H1 (cell line): Measurements from ENCODE around the gene PCDHGB7. TPM values are rescaled to one million over a fixed set of nuclear protein-coding genes. Genes with fewer than 3 reads are reported as not detected.

Experiments used
- CTCF ChIA-PET: fragments of 300-600 bp; sonication (Branson Sonifier 250); formaldehyde crosslinking; loops from one replicate; lab custom pipeline; 2021; ENCODE audit not compliant: partially characterized antibody; lab: Charles Lee
- POLR2A ChIA-PET: fragments of 300-600 bp; sonication (Branson Sonifier 250); formaldehyde crosslinking; loops from one replicate; lab custom pipeline; 2021; ENCODE audit warnings: inconsistent platforms; ENCODE audit not compliant: partially characterized antibody; lab: Charles Lee
- DNase-seq, 2 experiments: peaks; one replicate each; pipeline versions ENCODE4 v3.0.0 to v3.0.0-alpha.2; 2010 to 2022; ENCODE audit warnings: low spot score in 2 of 2, low read depth in 1 of 2, mixed read lengths in 1 of 2
- FAIRE-seq: peaks from 2 replicates; lab custom pipeline; 2011; peaks lifted over from hg19 to GRCh38; lab: Jason Lieb, UNC
- H2AFZ ChIP-seq: 2 replicates; pipeline ENCODE4 v1.8.1; 2012; ENCODE audit warnings: low read length, inconsistent platforms
- H2AK5ac ChIP-seq: 2 replicates; pipeline ENCODE4 v1.6.1; 2013; ENCODE audit warnings: low read depth, low read length
- H2BK120ac ChIP-seq: replicated peaks from 2 replicates; pipeline ENCODE3; 2013; ENCODE audit warnings: low read depth, low read length, inconsistent platforms
- H2BK12ac ChIP-seq: 2 replicates; pipeline ENCODE4 v1.6.1; 2013; ENCODE audit warnings: low read depth, low read length
- H2BK15ac ChIP-seq: 2 replicates; pipeline ENCODE4 v1.6.1; 2013; ENCODE audit warnings: low read length
- H2BK20ac ChIP-seq: 2 replicates; pipeline ENCODE4 v1.6.1; 2013; ENCODE audit warnings: low read length
- H2BK5ac ChIP-seq: 2 replicates; pipeline ENCODE4 v1.6.1; 2013; ENCODE audit warnings: low read depth, low read length
- H3K14ac ChIP-seq: 2 replicates; pipeline ENCODE4 v1.6.1; 2013; ENCODE audit warnings: inconsistent platforms; ENCODE audit not compliant: insufficient read length
- H3K18ac ChIP-seq: 2 replicates; pipeline ENCODE4 v1.6.1; 2013; ENCODE audit warnings: low read length; ENCODE audit errors: extremely low read depth
- H3K23ac ChIP-seq: 2 replicates; pipeline ENCODE4 v1.6.1; 2013; ENCODE audit warnings: inconsistent platforms; ENCODE audit not compliant: insufficient read length
- H3K23me2 ChIP-seq: 2 replicates; pipeline ENCODE4 v1.6.1; 2013; ENCODE audit warnings: low read depth, low read length
- H3K27ac ChIP-seq: 2 replicates; pipeline ENCODE4 v1.6.1; 2011; ENCODE audit warnings: low read depth, low read length, inconsistent platforms
- H3K27me3 ChIP-seq, 4 experiments: replicated peaks in 1 of 4; 1 replicate in 1 of 4; 2 replicates in 3 of 4; pipeline versions ENCODE4 v1.6.1 to v1.8.1; 2011 to 2013; ENCODE audit warnings: low read length in 3 of 4, mild to moderate bottlenecking in 3 of 4, inconsistent platforms in 2 of 4, mixed read lengths in 2 of 4, moderate library complexity in 1 of 4; ENCODE audit not compliant: control insufficient read depth in 3 of 4, insufficient read depth in 3 of 4; ENCODE audit errors: extremely low read depth in 1 of 4
- H3K36me3 ChIP-seq, 4 experiments: 2 replicates each; pipeline versions ENCODE4 v1.6.1 to v1.8.1; 2011 to 2013; ENCODE audit warnings: mild to moderate bottlenecking in 4 of 4, low read length in 3 of 4, moderate library complexity in 2 of 4, control low read depth in 1 of 4, inconsistent platforms in 1 of 4; ENCODE audit not compliant: insufficient read depth in 4 of 4, control insufficient read depth in 2 of 4
- H3K4ac ChIP-seq: replicated peaks from 2 replicates; pipeline ENCODE3; 2013; ENCODE audit warnings: low read length, low read depth, mixed read lengths, inconsistent platforms; ENCODE audit not compliant: insufficient read length
- H3K4me1 ChIP-seq, 4 experiments: replicated peaks in 1 of 4; 1 replicate in 1 of 4; 2 replicates in 3 of 4; pipeline versions ENCODE4 v1.6.1 to v1.8.1; 2011 to 2013; ENCODE audit warnings: low read length in 3 of 4, inconsistent platforms in 2 of 4, mixed read lengths in 1 of 4; ENCODE audit not compliant: insufficient read depth in 4 of 4, control insufficient read depth in 3 of 4
- H3K4me2 ChIP-seq, 2 experiments: 2 replicates each; pipeline versions ENCODE4 v1.6.1 to v1.8.1; 2011 to 2013; ENCODE audit warnings: low read depth in 2 of 2, low read length in 2 of 2, control low read depth in 1 of 2, inconsistent platforms in 1 of 2, mild to moderate bottlenecking in 1 of 2; ENCODE audit not compliant: insufficient read depth in 1 of 2
- H3K4me3 ChIP-seq, 4 experiments: fragments of 200-600, 300-600 bp in 1 of 4; sonication (generic), shearing (Covaris generic), sonication (Bioruptor Twin) in 1 of 4; 2 replicates each; pipeline versions ENCODE4 v1.5.1 to v1.8.1; 2011 to 2016; ENCODE audit warnings: low read length in 4 of 4, low read depth in 3 of 4, control low read depth in 2 of 4, inconsistent platforms in 2 of 4, mild to moderate bottlenecking in 2 of 4, mixed read lengths in 1 of 4, moderate library complexity in 1 of 4; ENCODE audit not compliant: insufficient read depth in 2 of 4; ENCODE audit errors: extremely low read depth in 1 of 4
- H3K56ac ChIP-seq: replicated peaks from 2 replicates; pipeline ENCODE3; 2013; ENCODE audit warnings: low read depth, mild to moderate bottlenecking, mixed read lengths, low read length, inconsistent platforms; ENCODE audit not compliant: insufficient read length
- H3K79me1 ChIP-seq: 2 replicates; pipeline ENCODE4 v1.6.1; 2013; ENCODE audit warnings: low read depth, low read length, control low read depth
- H3K79me2 ChIP-seq, 2 experiments: 2 replicates each; pipeline versions ENCODE4 v1.6.1 to v1.8.1; 2012 to 2013; ENCODE audit warnings: low read length in 2 of 2, mild to moderate bottlenecking in 2 of 2, inconsistent platforms in 1 of 2; ENCODE audit not compliant: insufficient read depth in 2 of 2, control insufficient read depth in 1 of 2
- H3K9ac ChIP-seq, 4 experiments: replicated peaks in 1 of 4; 1 replicate in 1 of 4; 2 replicates in 3 of 4; pipeline versions ENCODE4 v1.6.1 to v1.8.1; 2011 to 2013; ENCODE audit warnings: low read depth in 3 of 4, low read length in 3 of 4, control low read depth in 2 of 4, mild to moderate bottlenecking in 2 of 4, moderate library complexity in 2 of 4, inconsistent platforms in 1 of 4; ENCODE audit errors: extremely low read depth in 1 of 4
- H3K9me3 ChIP-seq, 2 experiments: 2 replicates each; pipeline versions ENCODE4 v1.6.1 to v1.8.1; 2012 to 2013; ENCODE audit warnings: mild to moderate bottlenecking in 2 of 2, moderate library complexity in 2 of 2, control low read depth in 1 of 2, inconsistent platforms in 1 of 2, low read depth in 1 of 2, low read length in 1 of 2, mixed read lengths in 1 of 2; ENCODE audit not compliant: insufficient read depth in 2 of 2
- H4K20me1 ChIP-seq, 2 experiments: replicated peaks in 1 of 2; 2 replicates each; pipeline versions ENCODE3 to v1.8.1; 2011 to 2013; ENCODE audit warnings: inconsistent platforms in 2 of 2, low read length in 2 of 2, mild to moderate bottlenecking in 1 of 2; ENCODE audit not compliant: insufficient read depth in 2 of 2, control insufficient read depth in 1 of 2
- H4K5ac ChIP-seq: 2 replicates; pipeline ENCODE4 v1.6.1; 2013; ENCODE audit warnings: low read length, low read depth, mixed read lengths, inconsistent platforms; ENCODE audit not compliant: insufficient read length
- H4K8ac ChIP-seq: 2 replicates; pipeline ENCODE4 v1.8.0; 2013; ENCODE audit warnings: mild to moderate bottlenecking, moderate library complexity, low read length, inconsistent platforms; ENCODE audit not compliant: insufficient read depth; ENCODE audit errors: extremely low read depth
- H4K91ac ChIP-seq: replicated peaks from 2 replicates; pipeline ENCODE3; 2013; ENCODE audit warnings: low read length, mixed read lengths, inconsistent platforms; ENCODE audit not compliant: insufficient read length
- ASH2L ChIP-seq: fragments of 200-600, 300-600 bp; sonication (generic); IDR thresholded peaks from one replicate; pipeline ENCODE4 v1.7.1; 2017; ENCODE audit warnings: low read length
- CTBP2 ChIP-seq: IDR thresholded peaks from 2 replicates; pipeline ENCODE4 v1.7.0; 2011; ENCODE audit warnings: borderline replicate concordance, mild to moderate bottlenecking, moderate library complexity, mixed read lengths, low read length; ENCODE audit not compliant: insufficient read depth, insufficient read length
- FOSL1 ChIP-seq: IDR thresholded peaks from 2 replicates; pipeline ENCODE4 v1.6.1; 2011; ENCODE audit warnings: mild to moderate bottlenecking, low read depth, low read length, moderate library complexity; ENCODE audit not compliant: insufficient read depth
- HDAC6 ChIP-seq: IDR thresholded peaks from one replicate; pipeline ENCODE4 v1.7.1; 2012; ENCODE audit warnings: low read depth, mild to moderate bottlenecking, inconsistent platforms, low read length, moderate library complexity
- NRF1 ChIP-seq: IDR thresholded peaks from 2 replicates; pipeline ENCODE4 v1.6.1; 2011; ENCODE audit warnings: mild to moderate bottlenecking, low read depth, low read length, improper control_type of control experiment
- RXRA ChIP-seq: IDR thresholded peaks from 2 replicates; pipeline ENCODE4 v1.6.1; 2011; ENCODE audit warnings: low read depth, mild to moderate bottlenecking, low read length, moderate library complexity; ENCODE audit not compliant: insufficient read depth
- SP1 ChIP-seq: IDR thresholded peaks from 2 replicates; pipeline ENCODE4 v1.6.1; 2011; ENCODE audit warnings: low read depth, low read length
- SUZ12 ChIP-seq: fragments of 200-600 bp; sonication (generic); IDR thresholded peaks from 2 replicates; pipeline ENCODE4 v1.6.1; 2012; ENCODE audit warnings: mild to moderate bottlenecking, inconsistent platforms, low read length, moderate library complexity, mixed read lengths
- TAF1 ChIP-seq: IDR thresholded peaks from 2 replicates; pipeline ENCODE4 v1.6.1; 2011; ENCODE audit warnings: mild to moderate bottlenecking, low read depth, low read length
- WGBS, 2 experiments: shearing (Covaris generic) in 1 of 2; methylation state at CpG; one replicate each; pipeline versions ENCODE4 v1.1.6 to v1.1.7; 2013 to 2015; ENCODE audit warnings: low lambda C conversion rate in 2 of 2, mixed read lengths in 2 of 2, inconsistent platforms in 1 of 2, low coverage in 1 of 2, missing lambda C conversion rate in 1 of 2; ENCODE audit not compliant: insufficient replicate concordance in 2 of 2, insufficient coverage in 1 of 2, insufficient read length in 1 of 2; ENCODE audit errors: extremely low coverage in 1 of 2, missing lambda C conversion rate in 1 of 2; 5-methylcytosine and 5-hydroxymethylcytosine counted together
- polyA plus RNA-seq, 7 experiments: library from polyadenylated mRNA; depleted of rRNA in 3 of 7; stranded (reverse) in 5 of 7; unstranded in 2 of 7; fragments of >200 nt in 5 of 7; fragments of 200-250 nt in 2 of 7; gene quantifications; 1 replicate in 5 of 7; 2 replicates in 1 of 7; 4 replicates in 1 of 7; pipeline versions ENCODE4 v1.2.1 to v1.2.3, GENCODE V29; 2011 to 2013; ENCODE audit warnings: missing spikeins in 2 of 7, mixed read lengths in 2 of 7
- total RNA-seq: library from RNA; stranded (reverse); fragmentation: NEBNext Ultra II Directional; extraction: Animal tissue kit (Norgen Biotek cat#: 25700); gene quantifications from 2 replicates; pipeline ENCODE4 v1.2.1, GENCODE V29; 2021
- TF ChIP-seq, protein P1 (sequence below): IDR thresholded peaks from 2 replicates; pipeline ENCODE4 v1.6.1; 2011; ENCODE audit warnings: low read depth, mild to moderate bottlenecking, low read length; ENCODE audit not compliant: insufficient read depth
- TF ChIP-seq, protein P2 (sequence below): IDR thresholded peaks from 2 replicates; pipeline ENCODE4 v1.6.1; 2012; ENCODE audit warnings: inconsistent platforms

PCDHGB7 gene
- total and polyA plus RNA-seq, 2 of the 8 experiments (the other 6 are each of a cell fraction or from before 2014, with no cell fraction given) = 4.1 to 9.5 TPM

DNA sequence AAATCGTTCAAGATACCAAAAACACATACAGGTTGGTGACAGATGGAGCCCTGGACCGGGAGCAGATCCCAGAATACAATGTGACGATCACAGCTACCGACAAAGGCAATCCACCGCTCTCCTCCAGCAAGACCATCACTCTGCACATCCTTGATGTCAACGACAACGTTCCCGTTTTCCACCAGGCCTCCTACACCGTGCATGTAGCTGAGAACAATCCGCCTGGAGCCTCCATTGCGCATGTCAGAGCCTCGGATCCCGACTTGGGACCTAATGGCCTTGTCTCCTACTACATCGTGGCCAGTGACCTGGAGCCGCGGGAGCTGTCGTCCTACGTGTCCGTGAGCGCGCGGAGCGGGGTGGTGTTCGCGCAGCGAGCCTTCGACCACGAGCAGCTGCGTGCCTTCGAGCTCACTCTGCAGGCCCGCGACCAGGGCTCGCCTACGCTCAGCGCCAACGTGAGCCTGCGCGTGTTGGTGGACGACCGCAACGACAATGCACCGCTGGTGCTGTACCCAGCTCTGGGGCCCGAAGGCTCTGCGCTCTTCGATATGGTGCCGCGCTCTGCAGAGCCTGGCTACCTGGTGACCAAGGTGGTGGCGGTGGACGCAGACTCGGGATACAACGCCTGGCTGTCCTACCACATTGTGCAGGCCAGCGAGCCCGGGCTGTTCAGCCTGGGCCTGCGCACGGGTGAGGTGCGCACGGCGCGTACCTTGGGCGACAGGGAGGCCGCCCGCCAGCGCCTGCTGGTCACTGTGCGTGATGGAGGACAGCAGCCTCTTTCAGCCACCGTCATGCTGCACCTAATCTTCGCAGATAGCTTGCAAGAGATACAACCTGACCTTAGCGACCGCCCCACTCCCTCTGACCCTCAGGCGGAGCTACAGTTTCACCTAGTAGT, 45.7 kb upstream of the PCDHGB7 start:
- Histone ChIP-seq H3K4me1 (no peaks in the 10 kb centered on the region), H3K18ac (no peak overlapping the region), H3K14ac (no peak overlapping the region), H2BK20ac (no peak overlapping the region), H2BK15ac (no peak overlapping the region), H3K4me2 (no peak overlapping the region), H3K4me3 (no peak overlapping the region), H3K4ac (no peak overlapping the region), H2AFZ (no peak overlapping the region), H4K20me1 (no peaks in the 10 kb centered on the region), H2AK5ac (no peak overlapping the region), H2BK5ac (no peak overlapping the region), H3K9ac (no peak overlapping the region), H3K23ac (no peak overlapping the region), H4K5ac (no peak overlapping the region), H3K27ac (no peak overlapping the region), H3K9me3 (peaks cover 36 to 54% of the 10 kb centered on the region in 2 experiments; a peak in 3 of 4 replicates), H3K27me3 (no peaks in the 10 kb centered on the region), H3K79me1 (no peaks in the 10 kb centered on the region), H2BK120ac (no peak overlapping the region), H4K8ac (no peak overlapping the region), H4K91ac (no peak overlapping the region), H3K23me2 (no peaks in the 10 kb centered on the region), H2BK12ac (no peak overlapping the region), H3K56ac (no peak overlapping the region), H3K79me2 (no peaks in the 10 kb centered on the region), H3K36me3 (peaks cover 0 to 3% (median 0%) of the 10 kb centered on the region in 4 experiments; a peak in 2 of 8 replicates)
- POLR2A ChIA-PET = no interaction called here
- no peak for FAIRE-seq
- CTCF ChIA-PET = interaction anchor here (0.7 to 3.7 kb wide), 21 partner anchors 9 to 256 kb away, joined by 3 to 27 read pairs (median 5); partner anchors contain the start of genes PCDHB10, PCDHB11, PCDHB9 and PCDHGA10
- WGBS, 2 experiments = 95% methylated on average over 55 of the region's 69 CpGs; no CpG with 5 or more reads in 1 of the 2 experiments
- no peak for DNase-seq
- TF ChIP-seq CTBP2 = no peak
- no peak for TF ChIP-seq FOSL1
- TF ChIP-seq, protein P1, sequence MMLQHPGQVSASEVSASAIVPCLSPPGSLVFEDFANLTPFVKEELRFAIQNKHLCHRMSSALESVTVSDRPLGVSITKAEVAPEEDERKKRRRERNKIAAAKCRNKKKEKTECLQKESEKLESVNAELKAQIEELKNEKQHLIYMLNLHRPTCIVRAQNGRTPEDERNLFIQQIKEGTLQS = no peak
- TF ChIP-seq, protein P2, sequence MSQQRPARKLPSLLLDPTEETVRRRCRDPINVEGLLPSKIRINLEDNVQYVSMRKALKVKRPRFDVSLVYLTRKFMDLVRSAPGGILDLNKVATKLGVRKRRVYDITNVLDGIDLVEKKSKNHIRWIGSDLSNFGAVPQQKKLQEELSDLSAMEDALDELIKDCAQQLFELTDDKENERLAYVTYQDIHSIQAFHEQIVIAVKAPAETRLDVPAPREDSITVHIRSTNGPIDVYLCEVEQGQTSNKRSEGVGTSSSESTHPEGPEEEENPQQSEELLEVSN = no peak
- TF ChIP-seq TAF1 = no peak
- TF ChIP-seq SP1 = no peak
- TF ChIP-seq RXRA = no peak
- no peak for TF ChIP-seq HDAC6
- TF ChIP-seq NRF1 = no peak
- TF ChIP-seq ASH2L = no peak
- no peak for TF ChIP-seq SUZ12
